B cell (primary cell): ENCODE results near the gene PDZRN3. TPM values are rescaled to one million over a fixed set of nuclear protein-coding genes. Genes with fewer than 3 reads are reported as not detected.

ENCODE experiments used
- ATAC-seq: fragments of 200-7000 bp; cut with Tn5 transposase; one replicate; pipeline ENCODE4 v1.10.0; 2021; ENCODE audit warnings: low read depth, mild to moderate bottlenecking, moderate number of reproducible peaks, moderate library complexity
- CTCF ChIA-PET: fragments of 350-600 bp; sonication (Branson Sonifier 250); formaldehyde crosslinking; loops from one replicate; lab custom pipeline; 2021; ENCODE audit warnings: antibody characterized with exemption, inconsistent platforms; lab: Charles Lee
- POLR2A ChIA-PET: fragments of 350-600 bp; sonication (Branson Sonifier 250); formaldehyde crosslinking; loops from one replicate; lab custom pipeline; 2021; ENCODE audit warnings: antibody characterized with exemption; lab: Charles Lee
- DNase-seq: peaks from one replicate; pipeline ENCODE4 v3.0.0; 2013
- H2AFZ ChIP-seq: 2 replicates; pipeline ENCODE4 v1.6.1; 2012; ENCODE audit warnings: mild to moderate bottlenecking, low read depth, low read length; ENCODE audit not compliant: insufficient read depth, poor library complexity, severe bottlenecking
- H3K27ac ChIP-seq, 2 donors: 1 replicate in 1 of 2; 2 replicates in 1 of 2; pipeline ENCODE4 v1.5.1; 2012 to 2013; ENCODE audit warnings: low read length in 2 of 2, mild to moderate bottlenecking in 2 of 2, moderate library complexity in 1 of 2
- H3K27me3 ChIP-seq, 4 experiments: fragments of 200-600 bp in 1 of 4; sonication (generic) in 1 of 4; replicated peaks in 1 of 4; 1 replicate in 2 of 4; 2 replicates in 2 of 4; pipeline versions ENCODE4 v1.6.1 to v1.7.0; 2013 to 2016; ENCODE audit warnings: low read length in 3 of 4, mild to moderate bottlenecking in 2 of 4, mixed read lengths in 1 of 4, moderate library complexity in 1 of 4; ENCODE audit not compliant: insufficient read depth in 4 of 4, control insufficient read depth in 3 of 4; ENCODE audit errors: control extremely low read depth in 1 of 4
- H3K36me3 ChIP-seq, 2 experiments: replicated peaks in 1 of 2; 1 replicate in 1 of 2; 2 replicates in 1 of 2; pipeline versions ENCODE4 v1.6.1 to v1.7.1; 2013; ENCODE audit warnings: low read length in 1 of 2; ENCODE audit not compliant: insufficient read depth in 2 of 2, control insufficient read depth in 1 of 2; ENCODE audit errors: control extremely low read depth in 1 of 2, extremely low read depth in 1 of 2
- H3K4me1 ChIP-seq, 2 donors: fragments of 200-600 bp in 1 of 2; sonication (generic) in 1 of 2; 1 replicate in 1 of 2; 2 replicates in 1 of 2; pipeline versions ENCODE4 v1.5.1 to v1.6.1; 2013 to 2017; ENCODE audit warnings: low read length in 2 of 2; ENCODE audit not compliant: control insufficient read depth in 2 of 2, insufficient read depth in 2 of 2
- H3K4me2 ChIP-seq: replicated peaks from 2 replicates; pipeline ENCODE3; 2012; ENCODE audit warnings: mild to moderate bottlenecking, low read depth, low read length; ENCODE audit not compliant: poor library complexity, severe bottlenecking
- H3K4me3 ChIP-seq, 5 experiments: fragments of 200-600 bp in 1 of 5; sonication (generic) in 1 of 5; 1 replicate in 3 of 5; 2 replicates in 2 of 5; pipeline versions ENCODE4 v1.5.1 to v1.7.0; 2011 to 2016; ENCODE audit warnings: low read length in 4 of 5, mild to moderate bottlenecking in 4 of 5, low read depth in 2 of 5, control low read depth in 1 of 5, moderate library complexity in 1 of 5; ENCODE audit not compliant: insufficient read depth in 1 of 5; ENCODE audit errors: control extremely low read depth in 1 of 5, extremely low read depth in 1 of 5
- H3K79me2 ChIP-seq: fragments of 200-600 bp; sonication (generic); one replicate; pipeline ENCODE4 v1.6.0; 2016; ENCODE audit warnings: low read length; ENCODE audit not compliant: control insufficient read depth, insufficient read depth
- H3K9ac ChIP-seq: fragments of 200-600 bp; sonication (generic); 2 replicates; pipeline ENCODE4 v1.6.1; 2017; ENCODE audit warnings: mild to moderate bottlenecking, low read length, moderate library complexity
- H3K9me3 ChIP-seq, 3 donors: one replicate each; pipeline versions ENCODE4 v1.6.1 to v1.7.1; 2013; ENCODE audit warnings: low read length in 2 of 3; ENCODE audit not compliant: control insufficient read depth in 2 of 3, insufficient read depth in 1 of 3; ENCODE audit errors: control extremely low read depth in 1 of 3
- H4K20me1 ChIP-seq: 2 replicates; pipeline ENCODE4 v1.6.0; 2012; ENCODE audit warnings: mild to moderate bottlenecking, low read length; ENCODE audit not compliant: insufficient read depth, control insufficient read depth, poor library complexity, severe bottlenecking
- H3K27ac Mint-ChIP-seq: one replicate; pipeline ENCODE4 v1.8.0; 2021; ENCODE audit warnings: mixed read lengths
- H3K27me3 Mint-ChIP-seq: one replicate; pipeline ENCODE4 v1.8.0; 2021; ENCODE audit warnings: mixed read lengths
- H3K4me1 Mint-ChIP-seq: one replicate; pipeline ENCODE4 v1.8.0; 2021; ENCODE audit warnings: mixed read lengths
- H3K4me3 Mint-ChIP-seq: one replicate; pipeline ENCODE4 v1.8.0; 2021; ENCODE audit warnings: mixed read lengths
- H3K9me3 Mint-ChIP-seq: one replicate; pipeline ENCODE4 v1.8.0; 2022; ENCODE audit warnings: mixed read lengths; ENCODE audit not compliant: insufficient read depth
- CTCF ChIP-seq: fragments of 200-600 bp; IDR thresholded peaks from one replicate; pipeline ENCODE4 v1.8.0; 2022; ENCODE audit warnings: antibody characterized with exemption, mild to moderate bottlenecking
- EZH2 ChIP-seq: IDR thresholded peaks from 2 replicates; pipeline ENCODE4 v1.6.1; 2012; ENCODE audit warnings: borderline replicate concordance, low read depth, mild to moderate bottlenecking, moderate library complexity, low read length; ENCODE audit not compliant: insufficient read depth, poor library complexity, severe bottlenecking
- WGBS: methylation state at CpG from one replicate; pipeline ENCODE4 v1.1.5; 2013; ENCODE audit warnings: missing lambda C conversion rate; ENCODE audit not compliant: insufficient coverage; 5-methylcytosine and 5-hydroxymethylcytosine counted together
- intact Hi-C: fragments of 100-400 bp; cut with micrococcal nuclease; formaldehyde crosslinking; loops from one replicate; pipeline ENCODE4 v1.10.0; 2022
- polyA plus RNA-seq: library from polyadenylated mRNA; depleted of rRNA; stranded (reverse); fragments of >200 nt; gene quantifications from 2 replicates; pipeline ENCODE4 v1.2.3, GENCODE V29; 2012
- total RNA-seq, 2 donors: library from RNA; stranded (reverse); fragments of 120-200 nt in 1 of 2; gene quantifications; 1 replicate in 1 of 2; 2 replicates in 1 of 2; pipeline versions ENCODE4 v1.2.3 to v1.2.4, GENCODE V29; 2013 to 2022

The PDZRN3 gene
- total and polyA plus RNA-seq, 2 donors (not counting 1 experiment from before 2014, with no cell fraction given): not detected

DNA sequence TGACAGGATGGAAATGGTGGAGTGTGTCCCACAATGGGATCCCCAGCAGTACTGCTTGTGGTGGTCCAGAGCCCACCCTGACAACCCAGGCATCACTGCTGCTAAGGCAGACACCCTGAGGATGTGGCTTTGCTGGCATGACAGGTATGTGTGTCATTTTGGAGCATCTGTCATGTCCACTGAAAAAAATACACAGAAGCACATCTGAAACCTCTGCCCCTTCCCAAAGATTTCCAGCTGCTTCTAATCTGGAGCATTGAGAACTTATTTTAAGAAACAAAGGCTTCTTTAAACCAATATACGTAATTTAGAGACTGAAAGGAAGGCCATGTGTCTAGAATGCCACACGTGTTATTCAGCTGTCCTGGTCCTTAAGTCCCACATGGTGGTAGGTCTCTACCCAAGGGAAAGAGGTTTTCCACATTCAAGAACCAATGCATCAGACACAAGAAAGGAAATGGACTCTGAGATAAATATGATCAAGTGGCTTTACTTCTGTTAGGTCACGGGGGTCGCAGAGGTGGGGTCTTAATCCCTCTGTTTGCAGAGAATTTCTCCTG lies 88.3 kb downstream of the PDZRN3 start:
- POLR2A ChIA-PET: no interaction called here
- H3K4me1 ChIP-seq: no peaks in the 10 kb centered on the region
- TF ChIP-seq EZH2: no peak
- TF ChIP-seq CTCF: no peak
- no peak overlapping the region for H3K27ac ChIP-seq
- H4K20me1 ChIP-seq: no peaks in the 10 kb centered on the region
- no peaks in the 10 kb centered on the region for H3K9me3 ChIP-seq
- H3K79me2 ChIP-seq: no peaks in the 10 kb centered on the region
- no peak overlapping the region for H3K4me3 ChIP-seq
- no peaks in the 10 kb centered on the region for H3K9me3 Mint-ChIP-seq
- DNase-seq (no peak), ATAC-seq (no peak)
- no peaks in the 10 kb centered on the region for H3K4me1 Mint-ChIP-seq
- no peak overlapping the region for H3K4me2 ChIP-seq
- no peak overlapping the region for H3K9ac ChIP-seq
- no peaks in the 10 kb centered on the region for H3K27me3 ChIP-seq
- WGBS: 100% methylated on average over 1 of the region's 4 CpGs
- CTCF ChIA-PET: no interaction called here
- no peak overlapping the region for H3K4me3 Mint-ChIP-seq
- H3K27me3 Mint-ChIP-seq: peaks cover 2% of the 10 kb centered on the region
- intact Hi-C loops: no loop called here
- no peak overlapping the region for H3K27ac Mint-ChIP-seq
- no peak overlapping the region for H2AFZ ChIP-seq
- H3K36me3 ChIP-seq: no peaks in the 10 kb centered on the region

DNA sequence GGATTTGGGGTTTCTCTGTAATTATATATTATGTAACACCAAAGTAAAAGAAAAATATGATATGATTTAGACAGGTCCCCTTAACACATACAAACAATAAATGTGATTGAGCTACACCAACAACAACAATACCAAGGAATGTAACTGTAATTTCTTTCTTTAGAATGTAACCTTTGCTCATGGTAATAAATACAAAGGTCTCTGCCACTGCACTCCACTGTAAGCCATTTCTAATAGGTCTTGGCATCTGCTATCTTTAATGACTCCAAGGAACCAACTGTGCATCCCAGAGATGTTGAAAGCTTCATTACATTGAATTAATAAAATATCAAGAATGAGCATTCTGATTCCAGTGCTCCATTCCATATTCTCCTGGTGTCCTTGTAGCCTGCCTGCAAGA lies 88.8 kb downstream of the PDZRN3 start:
- Histone ChIP-seq H3K36me3 (no peaks in the 10 kb centered on the region), H3K4me1 (no peaks in the 10 kb centered on the region), H3K79me2 (no peaks in the 10 kb centered on the region), H3K4me3 (no peak overlapping the region), H3K9me3 (no peaks in the 10 kb centered on the region), H2AFZ (no peak overlapping the region), H3K9ac (no peak overlapping the region), H3K27me3 (no peaks in the 10 kb centered on the region), H4K20me1 (no peaks in the 10 kb centered on the region), H3K27ac (no peak overlapping the region), H3K4me2 (no peak overlapping the region)
- Mint-ChIP-seq H3K9me3 (no peaks in the 10 kb centered on the region), H3K27ac (no peak overlapping the region), H3K4me3 (no peak overlapping the region), H3K27me3 (peaks cover 5% of the 10 kb centered on the region), H3K4me1 (no peaks in the 10 kb centered on the region)
- TF ChIP-seq CTCF (no peak), EZH2 (no peak)
- DNase-seq (no peak), ATAC-seq (no peak)
- intact Hi-C loops: no loop called here
- ChIA-PET CTCF (no interaction called here), POLR2A (no interaction called here)
